HL-60 (cell line): ENCODE data around the gene APOBEC3A.

ENCODE experiments used
- CTCF ChIP-seq: IDR thresholded peaks from one replicate; pipeline ENCODE4 v1.5.1; 2011; ENCODE audit warnings: low read length, control low read depth, inconsistent platforms; ENCODE audit not compliant: insufficient read depth
- GABPA ChIP-seq: IDR thresholded peaks from 2 replicates; pipeline ENCODE4 v1.6.1; 2012; ENCODE audit warnings: low read depth

DNA sequence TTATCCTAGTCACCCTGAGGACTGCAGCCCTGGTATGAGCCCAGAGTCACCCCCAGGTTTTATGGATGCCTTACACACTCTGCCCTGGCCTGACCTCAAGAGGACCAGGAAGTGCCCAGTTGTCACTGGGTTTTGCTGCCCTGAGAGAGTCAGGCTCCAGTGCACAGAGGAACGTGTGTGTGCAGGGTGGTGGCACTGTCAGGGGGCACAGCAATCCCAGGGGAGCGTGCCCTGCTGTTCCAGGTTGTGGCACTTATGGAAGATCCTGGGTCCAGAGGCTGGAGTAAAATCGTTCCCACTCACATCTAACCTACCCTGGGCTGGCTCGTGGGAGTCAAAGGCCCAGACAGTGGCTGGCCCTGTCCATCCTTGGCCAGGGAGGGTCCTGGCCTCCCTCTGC is 7.6 kb downstream of the APOBEC3A start:
- no peak for TF ChIP-seq CTCF
- no peak for TF ChIP-seq GABPA
